GM18870 (cell line): Measurements from ENCODE around the gene NELFB.

Experiments used
- ATAC-seq: cut with Tn5 transposase; IDR thresholded peaks from one replicate; pipeline ENCODE4 v1.9.1; 2021; ENCODE audit warnings: moderate library complexity; ENCODE audit not compliant: unreplicated experiment

Gene NELFB

DNA sequence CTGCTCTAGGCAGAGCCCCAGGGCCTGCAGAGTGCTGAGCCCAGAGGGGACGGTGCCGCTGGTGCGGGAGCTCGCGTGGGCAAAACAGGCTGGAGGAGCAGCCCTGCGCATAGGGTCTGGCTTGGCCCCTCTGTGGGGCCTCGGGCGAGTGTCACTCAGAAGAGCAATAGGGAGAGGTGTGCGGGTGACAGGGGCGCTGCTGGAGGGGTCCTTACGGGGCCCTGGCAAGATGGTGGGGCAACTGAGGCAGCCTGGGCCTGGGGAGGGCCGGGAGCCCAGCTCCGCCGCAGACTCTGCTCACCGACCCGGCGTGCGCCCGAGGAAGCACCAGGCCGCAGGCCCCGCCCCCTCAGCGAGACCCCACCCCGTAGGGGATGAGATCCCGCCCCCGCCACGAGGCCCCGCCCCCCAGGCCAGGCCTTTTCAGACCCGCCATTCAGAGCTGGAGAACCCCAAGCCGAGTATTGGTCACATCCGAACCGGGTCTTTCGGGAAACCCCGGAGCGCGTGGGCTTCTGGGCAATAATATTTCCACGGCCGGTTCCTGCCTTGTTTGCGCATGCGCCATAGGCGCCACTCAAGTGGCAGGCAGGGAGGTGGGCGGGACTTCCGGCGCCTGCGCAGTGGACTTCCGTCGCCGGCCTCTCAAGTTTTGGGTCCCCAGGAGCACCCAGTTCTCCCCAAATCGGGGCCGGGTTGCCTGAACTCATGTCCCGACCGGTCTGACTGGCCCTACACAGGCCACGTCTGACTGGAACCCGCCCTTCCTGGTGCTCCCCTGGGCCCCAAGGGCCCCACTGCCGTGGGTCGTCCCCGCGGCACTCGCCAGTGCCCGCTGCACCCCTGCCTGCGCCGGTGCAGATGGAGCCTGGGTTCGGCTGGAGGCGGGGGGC, 31.8 kb upstream of the NELFB start:
- ATAC-seq = peak; percentile 66

DNA sequence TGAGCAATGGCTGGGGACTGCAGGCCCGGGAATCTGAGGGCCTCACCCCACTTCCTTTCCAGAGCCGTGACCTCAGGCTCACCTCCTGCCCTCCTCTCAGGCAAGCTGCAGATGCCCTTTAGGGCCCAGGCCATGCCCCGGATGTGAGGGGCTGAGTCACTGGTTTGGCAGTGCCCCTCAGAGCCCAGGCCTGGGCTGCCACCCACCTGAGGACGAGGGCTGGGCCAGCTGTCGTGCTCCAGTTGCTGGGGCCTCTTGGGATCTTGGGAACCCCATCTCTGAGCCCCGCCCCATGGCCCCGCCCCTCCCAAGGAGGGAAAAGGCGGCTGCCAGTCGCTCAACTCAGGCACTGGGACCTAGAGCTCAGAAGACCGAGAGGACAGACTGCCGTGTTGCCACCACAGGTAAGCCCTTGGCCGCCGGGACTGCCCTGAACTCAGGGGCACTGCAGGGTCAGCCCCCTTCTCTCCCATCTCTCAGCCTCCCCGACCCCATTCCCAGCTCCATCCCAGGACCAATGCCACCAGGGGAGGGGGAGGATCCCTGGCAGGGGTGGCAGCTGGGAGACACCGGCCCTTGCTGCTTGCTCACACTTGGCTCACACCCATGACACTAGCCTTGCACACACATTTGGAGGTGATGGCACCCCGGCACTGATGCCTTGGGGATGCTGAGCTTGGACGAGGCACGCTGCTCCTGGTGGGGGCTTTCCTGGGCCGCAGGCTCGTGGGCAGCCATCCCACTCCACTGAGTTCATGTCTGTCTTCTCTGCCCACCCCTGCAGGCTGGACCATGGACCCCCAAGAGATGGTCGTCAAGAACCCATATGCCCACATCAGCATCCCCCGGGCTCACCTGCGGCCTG, 30.1 kb upstream of the NELFB start, which contains the start of gene CYSRT1:
Gene CYSRT1 (plus strand): TSS at position 345 of the 865 bp plus-strand sequence. CDS start 448 bp downstream, at position 793.
- ATAC-seq = no peak

DNA sequence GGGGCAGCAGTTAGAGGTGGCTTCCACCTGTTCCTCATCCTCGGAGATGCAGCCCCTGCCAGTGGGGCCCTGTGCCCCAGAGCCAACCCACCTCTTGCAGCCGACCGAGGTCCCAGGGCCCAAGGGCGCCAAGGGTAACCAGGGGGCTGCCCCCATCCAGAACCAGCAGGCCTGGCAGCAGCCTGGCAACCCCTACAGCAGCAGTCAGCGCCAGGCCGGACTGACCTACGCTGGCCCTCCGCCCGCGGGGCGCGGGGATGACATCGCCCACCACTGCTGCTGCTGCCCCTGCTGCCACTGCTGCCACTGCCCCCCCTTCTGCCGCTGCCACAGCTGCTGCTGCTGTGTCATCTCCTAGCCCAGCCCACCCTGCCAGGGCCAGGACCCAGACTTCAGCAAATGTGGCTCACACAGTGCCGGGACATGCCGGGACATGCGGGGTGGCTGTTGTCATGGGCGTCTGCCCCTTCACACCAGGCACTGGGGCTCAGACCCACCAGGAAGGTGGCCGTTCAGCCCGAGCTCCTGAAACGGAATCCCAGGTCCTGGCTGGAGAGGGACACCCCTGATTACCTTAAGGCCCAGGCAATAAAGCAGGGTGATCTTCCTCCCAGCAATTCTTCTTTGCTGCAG, 29.3 kb upstream of the NELFB start:
- no peak for ATAC-seq

DNA sequence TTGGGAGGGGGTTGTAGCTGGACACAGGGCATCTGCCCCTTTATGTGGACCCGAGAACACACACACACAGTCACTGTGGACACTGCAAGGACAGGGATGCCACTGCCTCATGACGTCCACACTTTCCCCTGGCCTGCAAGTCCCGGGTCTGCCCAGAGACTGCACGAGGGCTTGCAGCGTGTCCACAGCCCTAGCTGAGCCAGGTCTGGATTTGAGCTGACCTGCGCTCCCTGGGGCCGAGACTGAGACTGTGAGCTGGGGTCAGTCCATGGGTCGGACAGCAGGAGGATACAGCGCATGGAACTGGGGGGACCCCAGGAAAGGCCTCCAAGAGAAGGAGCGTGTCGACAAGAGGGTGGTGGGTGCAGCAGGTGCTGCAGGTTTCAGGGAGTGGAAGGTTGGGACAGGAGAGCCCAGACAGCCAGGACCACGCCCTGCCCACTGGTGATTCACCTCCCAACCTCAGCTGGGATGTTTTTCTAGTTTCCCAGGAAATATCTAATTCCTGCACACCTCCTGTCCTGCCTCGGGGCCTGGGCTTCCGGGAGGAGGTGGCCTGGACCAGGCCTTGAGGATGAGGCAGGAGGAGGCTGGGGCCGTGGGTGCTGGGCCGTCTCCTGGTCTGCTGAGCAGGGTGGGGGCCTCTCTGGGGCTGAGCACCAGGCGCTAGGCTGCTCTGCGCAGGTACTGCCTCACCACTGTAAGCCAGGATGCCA, 28.6 kb upstream of the NELFB start:
- ATAC-seq = no peak

DNA sequence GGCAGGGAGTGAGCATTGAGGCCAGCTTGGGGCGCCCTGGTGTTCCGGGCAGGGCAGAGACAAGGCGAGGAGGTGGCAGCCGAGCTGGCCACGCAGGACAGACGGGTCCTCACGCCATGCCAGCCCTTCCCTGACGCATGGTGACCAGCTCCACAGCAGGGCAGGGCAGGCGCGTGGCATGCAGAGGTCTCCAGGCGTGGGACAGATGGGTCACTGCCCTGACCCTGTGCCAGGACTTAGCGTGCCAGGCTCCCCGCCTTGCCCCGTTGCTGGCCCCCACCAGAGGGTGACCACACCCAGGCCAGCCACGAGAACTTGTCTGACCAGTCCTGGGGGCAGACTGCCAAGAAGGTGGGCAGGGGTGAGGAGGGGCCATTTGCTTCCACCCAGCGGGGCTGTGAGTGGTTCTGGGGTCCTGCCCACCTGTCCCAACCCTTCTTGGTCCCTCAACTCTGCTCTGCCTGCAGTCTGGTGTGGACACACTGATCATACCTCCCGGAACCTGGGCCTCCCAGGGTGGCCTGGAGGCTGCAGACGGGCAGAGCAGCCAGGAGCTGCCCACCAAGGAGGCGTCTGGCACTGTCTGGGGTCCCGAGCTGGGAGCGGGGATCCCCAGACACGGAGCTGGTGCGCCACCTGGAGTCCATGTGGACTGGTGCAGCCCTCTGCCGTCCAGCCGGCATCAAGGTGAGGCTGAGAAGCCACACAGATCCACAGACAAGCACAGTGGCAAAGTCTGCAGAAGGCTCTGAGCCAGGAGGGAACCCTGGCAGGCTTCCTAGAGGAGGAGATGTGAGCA, 27.9 kb upstream of the NELFB start, which contains the start of gene RNF224:
Gene RNF224 (plus strand): TSS at position 449 of the 799 bp plus-strand sequence. CDS start 834 bp downstream, outside the sequence.
- no peak for ATAC-seq

DNA sequence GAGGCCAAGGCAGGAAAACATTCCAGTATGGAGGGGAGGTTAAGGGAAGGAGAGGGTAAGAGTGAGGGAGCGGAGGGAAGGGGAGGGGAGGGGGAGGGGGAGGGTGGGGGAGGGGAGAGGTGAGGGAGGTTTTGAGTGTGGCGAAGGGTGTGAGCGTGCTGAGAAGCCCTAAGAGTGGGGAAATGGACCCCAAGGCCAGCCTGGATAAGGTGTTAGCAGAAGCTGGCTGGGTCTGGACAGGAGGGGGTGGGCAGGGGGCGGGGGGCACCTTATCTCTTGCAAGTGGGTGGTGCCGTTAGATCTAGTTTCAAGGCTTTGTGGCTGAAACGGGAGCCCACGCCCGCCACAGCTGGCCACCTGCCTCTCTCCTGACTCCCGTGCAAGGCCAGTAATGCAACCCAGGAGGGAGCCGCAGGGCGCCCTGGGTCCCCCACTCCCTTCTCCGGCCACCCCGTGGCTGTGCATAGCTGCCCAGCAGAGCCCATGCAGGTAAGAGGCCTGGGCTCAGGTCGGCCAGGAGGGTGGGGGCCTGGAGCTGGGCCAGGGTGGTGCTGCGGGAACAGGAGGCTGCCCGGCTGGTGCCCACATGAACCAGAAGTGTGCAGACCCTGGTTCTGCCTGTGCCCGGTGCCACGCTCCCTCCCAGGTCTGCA, 27.1 kb upstream of the NELFB start:
- ATAC-seq = no peak

DNA sequence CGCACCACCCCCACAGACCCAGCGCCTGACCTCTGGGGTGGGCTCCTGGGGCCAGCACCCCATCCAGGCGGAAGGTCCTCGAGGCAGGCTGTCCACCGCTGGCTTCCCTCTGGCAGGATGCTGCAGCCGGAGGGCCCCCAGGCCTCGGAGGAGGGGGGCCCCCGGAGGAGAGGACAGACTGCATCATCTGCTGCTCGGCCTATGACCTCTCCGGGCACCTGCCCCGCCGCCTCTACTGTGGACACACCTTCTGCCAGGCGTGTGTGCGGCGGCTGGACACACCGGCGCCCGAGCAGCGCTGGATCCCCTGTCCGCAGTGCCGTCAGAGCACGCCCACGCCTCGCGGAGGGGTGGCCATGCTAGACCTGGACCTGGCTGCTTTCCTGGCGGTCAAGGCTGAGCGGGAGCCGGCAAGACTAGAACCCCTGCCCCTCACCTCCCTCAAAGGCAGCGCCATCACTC, 26.6 kb upstream of the NELFB start:
- ATAC-seq = no peak

DNA sequence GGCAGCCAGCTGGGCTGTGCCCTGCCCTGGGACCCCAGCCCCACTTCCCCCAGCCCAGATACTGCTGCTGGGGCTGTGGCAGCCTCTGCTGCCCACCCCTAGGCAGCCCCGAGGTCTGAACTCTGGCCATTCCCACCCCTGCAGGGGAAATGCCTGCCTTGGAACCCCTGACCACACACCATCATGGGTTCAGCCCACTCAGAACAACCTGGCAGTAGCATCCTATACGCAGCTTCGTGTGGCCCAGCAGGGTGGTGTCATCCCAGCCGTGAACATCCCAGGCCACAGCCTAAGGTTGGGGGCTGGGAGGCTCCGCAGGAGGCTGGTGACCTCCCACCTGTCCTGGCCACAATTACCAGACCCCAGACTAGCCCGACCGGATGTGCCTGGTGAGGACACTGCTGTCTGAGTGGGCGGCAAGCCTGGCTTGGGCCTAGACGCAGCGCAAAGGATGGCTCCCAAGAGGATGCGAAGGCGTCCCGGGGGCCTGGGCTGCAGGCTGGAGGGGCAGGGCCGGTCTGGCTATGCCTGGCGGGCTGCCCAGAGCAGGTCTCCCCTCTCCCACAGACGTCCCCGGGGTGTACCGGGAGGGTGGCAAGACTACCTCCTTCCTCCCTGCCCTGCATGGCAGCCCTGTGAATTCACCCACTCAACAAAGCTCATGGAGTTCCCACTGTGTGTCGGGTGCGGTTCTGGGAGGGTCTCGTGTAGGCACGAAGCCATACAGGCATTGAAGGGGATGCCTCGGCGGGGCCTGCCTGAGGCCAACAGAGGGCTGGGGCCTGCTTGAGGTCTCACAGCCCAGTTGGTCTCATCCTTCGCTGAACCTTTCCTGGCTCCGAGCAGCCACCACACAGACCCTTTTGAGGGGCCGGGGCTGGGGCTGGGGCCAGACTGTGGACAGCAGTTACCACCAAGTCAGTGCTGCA, 25.9 kb upstream of the NELFB start:
- no peak for ATAC-seq

DNA sequence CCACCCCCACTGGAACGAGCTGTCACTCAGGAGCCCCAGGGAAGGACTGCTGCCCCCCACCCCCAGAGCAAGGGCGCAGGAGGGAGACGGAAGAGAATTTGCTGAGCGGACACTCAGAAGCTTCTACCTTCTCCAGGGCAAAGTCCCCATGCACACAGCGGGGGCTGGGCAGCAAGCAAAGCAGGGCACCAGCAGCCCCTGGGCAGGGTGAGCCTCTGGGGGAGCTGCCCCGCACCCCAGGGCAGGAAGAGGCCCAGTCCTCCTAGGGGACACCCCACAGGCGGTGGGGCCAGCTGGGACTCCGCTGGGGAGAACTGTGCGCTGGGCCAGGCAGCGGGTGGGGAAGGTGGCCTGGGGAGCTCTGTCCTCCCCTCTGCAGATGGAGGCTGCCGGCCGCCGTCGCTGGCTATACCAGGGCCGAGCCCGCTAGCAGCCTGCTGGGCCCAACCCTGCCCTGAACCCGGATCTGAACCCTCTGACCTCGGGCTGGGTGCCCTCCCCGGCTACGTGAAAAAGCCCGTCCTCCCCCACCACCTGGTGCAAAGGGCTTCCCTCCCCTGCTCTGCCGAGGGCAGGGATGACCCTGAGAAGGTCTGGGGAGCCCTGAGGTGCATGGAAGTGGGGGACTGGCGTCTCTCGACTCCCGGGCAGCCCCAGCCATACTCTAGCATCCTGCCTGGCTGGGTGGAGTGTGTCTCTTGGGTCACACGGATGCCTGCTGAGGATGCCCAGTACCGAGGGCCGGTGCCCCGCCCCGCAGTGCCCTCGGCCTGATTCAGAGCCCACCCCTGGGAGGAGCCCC, 25.0 kb upstream of the NELFB start:
- no peak for ATAC-seq

DNA sequence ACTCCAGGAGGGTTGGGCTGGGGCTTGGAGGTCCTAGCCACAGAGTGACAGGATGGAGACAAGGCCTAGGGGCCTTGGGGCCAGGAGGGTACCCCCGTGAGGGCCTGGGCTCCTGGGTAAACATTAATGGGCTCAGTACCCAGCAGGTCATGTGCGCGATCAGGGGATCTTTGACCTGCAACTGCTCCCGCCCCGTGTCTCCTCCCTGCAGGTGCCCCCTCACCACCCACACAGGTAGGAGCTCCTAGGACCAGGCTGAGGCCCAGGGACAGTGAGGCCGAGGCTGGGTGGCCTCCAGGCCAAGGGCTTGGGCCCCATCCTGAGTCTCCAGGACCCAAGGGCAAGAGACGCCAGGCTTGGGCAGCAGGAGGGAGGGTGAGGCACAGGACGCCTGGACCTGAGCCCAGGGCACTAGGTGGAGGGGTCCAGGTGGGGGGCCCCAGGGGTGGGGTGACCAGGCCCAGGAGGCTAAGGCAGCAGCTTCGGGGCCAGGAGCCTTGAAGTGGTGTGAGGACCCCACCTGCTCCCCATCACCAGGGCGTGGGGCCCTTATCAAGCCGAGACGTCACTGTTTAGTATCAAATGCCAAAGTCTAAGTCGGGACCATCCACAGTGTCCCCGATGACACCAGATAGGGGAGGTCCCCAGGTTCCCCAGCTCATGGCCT, 24.3 kb upstream of the NELFB start, which contains the start of gene SLC34A3:
Gene SLC34A3 (plus strand): TSS at position 197 of the 667 bp plus-strand sequence. CDS start 802 bp downstream, outside the sequence.
- no peak for ATAC-seq

DNA sequence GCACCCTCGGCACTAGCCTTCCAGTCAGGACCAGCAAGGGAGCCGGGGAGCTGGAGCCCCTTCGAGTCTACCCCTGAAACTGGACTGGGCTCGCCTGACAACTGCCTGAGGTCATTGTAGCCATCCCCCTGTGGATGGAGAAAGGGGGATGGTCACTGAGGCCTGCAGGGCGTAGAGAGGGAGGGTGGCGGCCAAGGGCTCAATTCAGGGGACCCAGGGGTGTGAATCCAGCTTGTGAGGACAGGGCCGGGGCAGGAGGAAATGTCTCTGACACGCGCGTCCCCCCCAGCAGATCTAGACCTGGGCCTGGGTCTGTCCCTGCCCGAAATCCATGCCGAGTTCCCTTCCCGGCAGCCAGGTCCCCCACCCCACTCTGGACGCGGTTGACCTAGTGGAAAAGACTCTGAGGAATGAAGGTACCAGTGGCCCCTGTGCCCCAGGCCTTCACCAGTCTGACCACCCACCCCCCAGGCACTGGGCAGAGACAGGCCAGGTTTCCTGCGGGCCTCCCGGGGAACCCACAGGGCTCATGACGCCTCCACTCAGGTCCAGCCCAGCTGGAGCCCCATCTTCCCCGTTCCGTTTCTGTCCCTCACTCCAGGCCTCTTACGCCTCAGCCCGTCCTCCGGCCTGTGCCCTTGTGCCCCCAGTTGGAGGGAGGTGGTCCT, 23.6 kb upstream of the NELFB start:
- no peak for ATAC-seq

DNA sequence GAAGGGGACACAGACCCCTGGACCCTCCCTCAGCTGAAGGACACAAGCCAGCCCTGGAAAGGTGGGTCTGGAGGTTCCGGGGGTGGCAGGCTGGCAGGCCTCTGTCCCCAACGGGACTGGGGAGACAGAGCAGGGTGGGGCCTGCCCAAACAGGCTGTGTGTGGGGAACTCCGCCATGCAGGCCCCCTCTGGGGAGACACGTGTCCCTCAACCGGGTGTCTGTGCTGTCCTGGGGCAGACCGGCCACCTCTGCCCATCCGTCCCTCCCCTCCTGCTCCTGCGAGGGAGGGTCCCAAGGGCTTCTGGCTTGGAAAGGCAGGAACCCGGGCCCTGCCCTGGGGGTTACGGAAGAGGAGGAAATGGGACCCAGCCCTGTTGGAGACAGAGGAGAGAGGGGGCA, 23.0 kb upstream of the NELFB start:
- ATAC-seq = no peak

DNA sequence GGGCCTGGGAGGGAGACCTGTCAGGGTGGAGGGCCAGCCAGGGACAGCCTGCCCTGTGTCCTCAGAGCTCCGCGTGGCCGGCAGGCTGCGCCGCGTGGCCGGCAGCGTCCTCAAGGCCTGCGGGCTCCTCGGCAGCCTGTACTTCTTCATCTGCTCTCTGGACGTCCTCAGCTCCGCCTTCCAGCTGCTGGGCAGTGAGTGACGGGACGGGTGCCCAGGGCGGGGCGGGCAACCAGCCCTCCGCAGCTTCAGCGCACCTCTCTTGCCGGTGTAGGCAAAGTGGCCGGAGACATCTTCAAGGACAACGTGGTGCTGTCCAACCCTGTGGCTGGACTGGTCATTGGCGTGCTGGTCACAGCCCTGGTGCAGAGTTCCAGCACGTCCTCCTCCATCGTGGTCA, 22.6 kb upstream of the NELFB start:
- ATAC-seq = no peak

DNA sequence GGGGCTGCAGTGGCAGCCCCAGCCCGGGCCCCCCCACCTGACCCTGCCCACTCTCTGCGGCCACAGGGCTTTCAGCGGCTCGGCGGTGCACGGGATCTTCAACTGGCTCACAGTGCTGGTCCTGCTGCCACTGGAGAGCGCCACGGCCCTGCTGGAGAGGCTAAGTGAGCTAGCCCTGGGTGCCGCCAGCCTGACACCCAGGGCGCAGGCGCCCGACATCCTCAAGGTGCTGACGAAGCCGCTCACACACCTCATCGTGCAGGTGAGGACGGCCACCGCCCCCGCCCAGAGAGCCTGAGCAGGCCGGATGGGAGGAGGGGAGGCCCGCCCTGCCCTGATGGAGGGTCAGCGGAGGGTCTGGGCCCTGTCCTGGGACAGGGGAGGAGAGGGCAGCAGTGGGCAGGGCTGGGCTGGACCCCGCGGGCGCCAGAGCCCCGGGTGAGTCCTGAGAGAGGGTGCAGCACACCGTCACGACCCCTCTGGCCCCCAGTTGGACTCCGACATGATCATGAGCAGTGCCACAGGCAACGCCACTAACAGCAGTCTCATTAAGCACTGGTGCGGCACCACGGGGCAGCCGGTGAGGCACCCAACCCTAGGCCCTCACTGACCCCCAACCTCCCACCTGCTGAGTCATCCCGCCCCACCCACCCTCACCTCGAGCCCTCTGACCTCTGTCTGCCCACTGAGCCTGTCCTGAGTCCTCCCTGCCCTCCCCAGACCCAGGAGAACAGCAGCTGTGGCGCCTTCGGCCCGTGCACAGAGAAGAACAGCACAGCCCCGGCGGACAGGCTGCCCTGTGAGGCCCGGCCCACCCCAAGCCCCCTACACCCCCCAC, 21.8 kb upstream of the NELFB start:
- ATAC-seq = no peak

DNA sequence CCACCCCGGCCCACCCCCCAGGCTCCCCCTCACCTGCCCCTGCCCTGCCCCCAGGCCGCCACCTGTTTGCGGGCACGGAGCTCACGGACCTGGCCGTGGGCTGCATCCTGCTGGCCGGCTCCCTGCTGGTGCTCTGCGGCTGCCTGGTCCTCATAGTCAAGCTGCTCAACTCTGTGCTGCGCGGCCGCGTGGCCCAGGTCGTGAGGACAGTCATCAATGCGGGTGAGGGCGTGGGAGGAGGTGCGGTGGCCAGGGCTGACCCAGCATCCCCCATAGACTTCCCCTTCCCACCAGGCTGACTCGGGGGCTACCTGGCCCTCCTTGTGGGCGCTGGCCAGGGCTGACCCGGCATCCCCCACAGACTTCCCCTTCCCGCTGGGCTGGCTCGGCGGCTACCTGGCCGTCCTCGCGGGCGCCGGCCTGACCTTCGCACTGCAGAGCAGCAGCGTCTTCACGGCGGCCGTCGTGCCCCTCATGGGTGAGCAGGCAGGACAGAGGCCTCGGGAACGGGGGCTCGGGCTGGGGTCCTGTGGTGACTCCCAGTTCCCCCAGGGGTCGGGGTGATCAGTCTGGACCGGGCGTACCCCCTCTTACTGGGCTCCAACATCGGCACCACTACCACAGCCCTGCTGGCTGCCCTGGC, 21.0 kb upstream of the NELFB start:
- no peak for ATAC-seq
